ENCODE results near the gene DBP.
A peak's percentile ranks its signal among the peaks of the same experiment; 100 is the strongest.

Gene DBP

GRCh38 chr19:48627201-48627864 lies 9.8 kb downstream of the DBP start:
- no peak for DNase-seq (ENCODE audit: low spot score)

- DNase-seq (ENCODE audit: low spot score) = no peak
These were observed 11.3 kb downstream of the DBP start for GRCh38 chr19:48625891-48626327.

GRCh38 chr19:48624791-48625723 lies 12.1 kb downstream of the DBP start:
- peak; percentile 30 for DNase-seq (ENCODE audit: low spot score)

- DNase-seq (ENCODE audit: low spot score) = peak; percentile 96
These were observed 13.0 kb downstream of the DBP start for GRCh38 chr19:48624067-48624594.

- DNase-seq (ENCODE audit: low spot score) = peak; percentile 84
These were observed 13.6 kb downstream of the DBP start for GRCh38 chr19:48623556-48624066.

- peak; percentile 11 for DNase-seq (ENCODE audit: low spot score)
These were observed 17.2 kb downstream of the DBP start for GRCh38 chr19:48619692-48620585.

- DNase-seq (ENCODE audit: low spot score) = peak; percentile 100
These were observed 18.1 kb downstream of the DBP start, which contains the start of the genes RPL18 and SPHK2 for GRCh38 chr19:48618916-48619691. TSS of gene RPL18 (minus strand) at chr19:48619178. CDS start at chr19:48619143, 35 bp downstream. TSS of gene SPHK2 (plus strand) at chr19:48619506. CDS start at chr19:48620515, 1,009 bp downstream.

- no peak for DNase-seq (ENCODE audit: low spot score)
These were observed 18.8 kb downstream of the DBP start for GRCh38 chr19:48618278-48618915.

- DNase-seq (ENCODE audit: low spot score) = peak; percentile 9
These were observed 19.8 kb downstream of the DBP start for GRCh38 chr19:48617146-48617937.

GRCh38 chr19:48616491-48617056 lies 20.6 kb downstream of the DBP start:
- DNase-seq (ENCODE audit: low spot score) = no peak

- DNase-seq (ENCODE audit: low spot score) = no peak
These were observed 21.1 kb downstream of the DBP start for GRCh38 chr19:48616041-48616436.

GRCh38 chr19:48615231-48616040 lies 21.7 kb downstream of the DBP start:
- no peak for DNase-seq (ENCODE audit: low spot score)

GRCh38 chr19:48614436-48615230 lies 22.5 kb downstream of the DBP start, which contains the start of gene FAM83E:
TSS of gene FAM83E (minus strand) at chr19:48615076. CDS start at chr19:48613372, 1,704 bp downstream.
- no peak for DNase-seq (ENCODE audit: low spot score)

- DNase-seq (ENCODE audit: low spot score) = no peak
These were observed 23.2 kb downstream of the DBP start for GRCh38 chr19:48613852-48614435.

GRCh38 chr19:48613024-48613851 lies 23.9 kb downstream of the DBP start:
- no peak for DNase-seq (ENCODE audit: low spot score)

GRCh38 chr19:48611872-48612271 lies 25.3 kb downstream of the DBP start:
- no peak for DNase-seq (ENCODE audit: low spot score)

Data from pons (tissue), 1 donor.